ENCODE measurements around the gene SH3RF2.

DNA sequence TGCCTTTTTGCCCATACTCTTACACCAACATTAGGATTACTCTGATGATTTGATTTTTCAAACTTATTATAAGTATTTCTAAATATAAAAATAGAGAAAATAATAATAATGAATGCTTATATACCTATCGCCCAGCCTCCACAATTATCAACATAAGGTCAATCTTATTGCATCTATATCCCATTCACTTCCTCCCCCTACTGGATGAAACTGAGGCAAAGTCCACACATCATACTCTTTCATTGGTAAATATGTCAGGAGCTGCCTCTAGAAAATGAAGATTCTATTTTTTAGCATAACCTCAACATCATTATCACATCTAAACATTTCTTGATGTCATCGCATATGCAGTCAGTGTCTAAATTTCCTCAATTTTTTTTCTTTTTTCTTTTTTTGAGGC lies 44.3 kb downstream of the SH3RF2 start:
- TF ChIP-seq, protein P1, sequence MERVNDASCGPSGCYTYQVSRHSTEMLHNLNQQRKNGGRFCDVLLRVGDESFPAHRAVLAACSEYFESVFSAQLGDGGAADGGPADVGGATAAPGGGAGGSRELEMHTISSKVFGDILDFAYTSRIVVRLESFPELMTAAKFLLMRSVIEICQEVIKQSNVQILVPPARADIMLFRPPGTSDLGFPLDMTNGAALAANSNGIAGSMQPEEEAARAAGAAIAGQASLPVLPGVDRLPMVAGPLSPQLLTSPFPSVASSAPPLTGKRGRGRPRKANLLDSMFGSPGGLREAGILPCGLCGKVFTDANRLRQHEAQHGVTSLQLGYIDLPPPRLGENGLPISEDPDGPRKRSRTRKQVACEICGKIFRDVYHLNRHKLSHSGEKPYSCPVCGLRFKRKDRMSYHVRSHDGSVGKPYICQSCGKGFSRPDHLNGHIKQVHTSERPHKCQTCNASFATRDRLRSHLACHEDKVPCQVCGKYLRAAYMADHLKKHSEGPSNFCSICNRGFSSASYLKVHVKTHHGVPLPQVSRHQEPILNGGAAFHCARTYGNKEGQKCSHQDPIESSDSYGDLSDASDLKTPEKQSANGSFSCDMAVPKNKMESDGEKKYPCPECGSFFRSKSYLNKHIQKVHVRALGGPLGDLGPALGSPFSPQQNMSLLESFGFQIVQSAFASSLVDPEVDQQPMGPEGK (tag by site-specific recombination; IDR thresholded peaks at IDR 0.05): no peak
- TF ChIP-seq, protein P2, sequence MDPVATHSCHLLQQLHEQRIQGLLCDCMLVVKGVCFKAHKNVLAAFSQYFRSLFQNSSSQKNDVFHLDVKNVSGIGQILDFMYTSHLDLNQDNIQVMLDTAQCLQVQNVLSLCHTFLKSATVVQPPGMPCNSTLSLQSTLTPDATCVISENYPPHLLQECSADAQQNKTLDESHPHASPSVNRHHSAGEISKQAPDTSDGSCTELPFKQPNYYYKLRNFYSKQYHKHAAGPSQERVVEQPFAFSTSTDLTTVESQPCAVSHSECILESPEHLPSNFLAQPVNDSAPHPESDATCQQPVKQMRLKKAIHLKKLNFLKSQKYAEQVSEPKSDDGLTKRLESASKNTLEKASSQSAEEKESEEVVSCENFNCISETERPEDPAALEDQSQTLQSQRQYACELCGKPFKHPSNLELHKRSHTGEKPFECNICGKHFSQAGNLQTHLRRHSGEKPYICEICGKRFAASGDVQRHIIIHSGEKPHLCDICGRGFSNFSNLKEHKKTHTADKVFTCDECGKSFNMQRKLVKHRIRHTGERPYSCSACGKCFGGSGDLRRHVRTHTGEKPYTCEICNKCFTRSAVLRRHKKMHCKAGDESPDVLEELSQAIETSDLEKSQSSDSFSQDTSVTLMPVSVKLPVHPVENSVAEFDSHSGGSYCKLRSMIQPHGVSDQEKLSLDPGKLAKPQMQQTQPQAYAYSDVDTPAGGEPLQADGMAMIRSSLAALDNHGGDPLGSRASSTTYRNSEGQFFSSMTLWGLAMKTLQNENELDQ (tag by site-specific recombination; IDR thresholded peaks at IDR 0.05; ENCODE audit: low read depth): no peak
- TF ChIP-seq, protein P3, sequence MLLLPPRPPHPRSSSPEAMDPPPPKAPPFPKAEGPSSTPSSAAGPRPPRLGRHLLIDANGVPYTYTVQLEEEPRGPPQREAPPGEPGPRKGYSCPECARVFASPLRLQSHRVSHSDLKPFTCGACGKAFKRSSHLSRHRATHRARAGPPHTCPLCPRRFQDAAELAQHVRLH (tag by site-specific recombination; IDR thresholded peaks at IDR 0.05): no peak
- TF ChIP-seq, protein P4, sequence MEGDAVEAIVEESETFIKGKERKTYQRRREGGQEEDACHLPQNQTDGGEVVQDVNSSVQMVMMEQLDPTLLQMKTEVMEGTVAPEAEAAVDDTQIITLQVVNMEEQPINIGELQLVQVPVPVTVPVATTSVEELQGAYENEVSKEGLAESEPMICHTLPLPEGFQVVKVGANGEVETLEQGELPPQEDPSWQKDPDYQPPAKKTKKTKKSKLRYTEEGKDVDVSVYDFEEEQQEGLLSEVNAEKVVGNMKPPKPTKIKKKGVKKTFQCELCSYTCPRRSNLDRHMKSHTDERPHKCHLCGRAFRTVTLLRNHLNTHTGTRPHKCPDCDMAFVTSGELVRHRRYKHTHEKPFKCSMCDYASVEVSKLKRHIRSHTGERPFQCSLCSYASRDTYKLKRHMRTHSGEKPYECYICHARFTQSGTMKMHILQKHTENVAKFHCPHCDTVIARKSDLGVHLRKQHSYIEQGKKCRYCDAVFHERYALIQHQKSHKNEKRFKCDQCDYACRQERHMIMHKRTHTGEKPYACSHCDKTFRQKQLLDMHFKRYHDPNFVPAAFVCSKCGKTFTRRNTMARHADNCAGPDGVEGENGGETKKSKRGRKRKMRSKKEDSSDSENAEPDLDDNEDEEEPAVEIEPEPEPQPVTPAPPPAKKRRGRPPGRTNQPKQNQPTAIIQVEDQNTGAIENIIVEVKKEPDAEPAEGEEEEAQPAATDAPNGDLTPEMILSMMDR (tag by site-specific recombination; IDR thresholded peaks at IDR 0.05): no peak
- TF ChIP-seq ZNF174 (tag by site-specific recombination; IDR thresholded peaks at IDR 0.05) (no peak), ZNF510 (tag by site-specific recombination; IDR thresholded peaks at IDR 0.05; ENCODE audit: insufficient replicate concordance) (no peak), ZNF133 (tag by site-specific recombination; IDR thresholded peaks at IDR 0.05) (no peak), ZNF426 (tag by site-specific recombination; IDR thresholded peaks at IDR 0.05) (no peak), GLI2 (tag by site-specific recombination; IDR thresholded peaks at IDR 0.05; ENCODE audit: borderline replicate concordance, low read depth) (no peak)
- TF ChIP-seq, protein P5, sequence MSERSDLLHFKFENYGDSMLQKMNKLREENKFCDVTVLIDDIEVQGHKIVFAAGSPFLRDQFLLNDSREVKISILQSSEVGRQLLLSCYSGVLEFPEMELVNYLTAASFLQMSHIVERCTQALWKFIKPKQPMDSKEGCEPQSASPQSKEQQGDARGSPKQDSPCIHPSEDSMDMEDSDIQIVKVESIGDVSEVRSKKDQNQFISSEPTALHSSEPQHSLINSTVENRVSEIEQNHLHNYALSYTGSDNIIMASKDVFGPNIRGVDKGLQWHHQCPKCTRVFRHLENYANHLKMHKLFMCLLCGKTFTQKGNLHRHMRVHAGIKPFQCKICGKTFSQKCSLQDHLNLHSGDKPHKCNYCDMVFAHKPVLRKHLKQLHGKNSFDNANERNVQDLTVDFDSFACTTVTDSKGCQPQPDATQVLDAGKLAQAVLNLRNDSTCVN (tag by site-specific recombination; optimal IDR thresholded peaks at IDR 0.05): no peak

Measured in HEK293 (cell line).